Right lobe of liver (tissue), 6 donors: ENCODE data around the gene CCDC6. TPM values are rescaled to one million over a fixed set of nuclear protein-coding genes. Genes with fewer than 3 reads are reported as not detected.

Experiments
- ATAC-seq, 4 donors: fragments of 200-7000 bp; cut with Tn5 transposase; one replicate each; pipeline ENCODE4 v1.9.1; 2020; ENCODE audit warnings: mild to moderate bottlenecking in 4 of 4, moderate library complexity in 4 of 4
- DNase-seq, 3 donors: peaks; one replicate each; pipeline ENCODE4 v3.0.0-alpha.2; 2020
- H3K27ac ChIP-seq, 3 donors: fragments of 200-600 bp; one replicate each; pipeline ENCODE4 v1.8.0; 2022
- H3K27me3 ChIP-seq, 2 donors: fragments of 200-600 bp; one replicate each; pipeline ENCODE4 v1.8.0; 2022
- H3K36me3 ChIP-seq, 4 donors: fragments of 200-600 bp; sonication (generic) in 1 of 4; one replicate each; pipeline versions ENCODE4 v1.5.1 to v1.8.0; 2017 to 2022; ENCODE audit warnings: control low read depth in 1 of 4
- H3K4me1 ChIP-seq, 4 donors: fragments of 200-600 bp; sonication (generic) in 1 of 4; one replicate each; pipeline versions ENCODE4 v1.5.1 to v1.8.0; 2017 to 2022; ENCODE audit warnings: control low read depth in 1 of 4
- H3K4me3 ChIP-seq, 3 donors: fragments of 200-600 bp; one replicate each; pipeline ENCODE4 v1.8.0; 2022
- H3K9me3 ChIP-seq, 4 donors: fragments of 200-600 bp; sonication (generic) in 1 of 4; one replicate each; pipeline versions ENCODE4 v1.5.1 to v1.8.0; 2017 to 2022; ENCODE audit warnings: control low read depth in 1 of 4
- POLR2A ChIP-seq: fragments of 450-650 bp; IDR thresholded peaks from one replicate; pipeline ENCODE4 v1.6.1; 2017; ENCODE audit warnings: antibody characterized with exemption, mild to moderate bottlenecking
- WGBS: methylation state at CpG from one replicate; pipeline ENCODE4 v1.1.6; 2018; ENCODE audit warnings: low coverage, low lambda C conversion rate; ENCODE audit not compliant: insufficient coverage; ENCODE audit errors: missing lambda C conversion rate; 5-methylcytosine and 5-hydroxymethylcytosine counted together
- intact Hi-C, 2 donors: fragments of 100-400 bp; cut with DNase I; formaldehyde crosslinking; loops; one replicate each; pipeline versions ENCODE4 v1.11.2 to v1.14.1; 2022
- total RNA-seq, 6 experiments: library from RNA; depleted of rRNA in 2 of 6; stranded (reverse); fragments of >200 nt in 2 of 6; fragmentation: NEBNext Ultra II Directional in 3 of 6; extraction: Animal tissue kit (Norgen Biotek cat#: 25700) in 3 of 6; gene quantifications; one replicate each; pipeline versions ENCODE4 v1.1.0 to v1.2.4, GENCODE V29; 2016 to 2023
- TF ChIP-seq, protein P1 (sequence below), 4 donors: fragments of 200-600 bp in 3 of 4; fragments of 450-650 bp in 1 of 4; IDR thresholded peaks; one replicate each; pipeline versions ENCODE4 v1.5.1 to v1.8.0; 2016 to 2022; ENCODE audit warnings: antibody characterized with exemption in 4 of 4, mild to moderate bottlenecking in 2 of 4
- donor health status: DM: no; HTN: yes; CAD: no.
- donor health status: DM: no; HTN: no; CAD: no.
- donor health status: DM: no; HTN: no; CAD: no.
- donor health status: DM: no; HTN: yes; CAD: no.
- donor health status: DM: no; HTN: yes; CAD: no.

The CCDC6 gene
- total RNA-seq, 6 experiments from 2014 or later = 9.2 to 20.4 (median 14.8) TPM

DNA sequence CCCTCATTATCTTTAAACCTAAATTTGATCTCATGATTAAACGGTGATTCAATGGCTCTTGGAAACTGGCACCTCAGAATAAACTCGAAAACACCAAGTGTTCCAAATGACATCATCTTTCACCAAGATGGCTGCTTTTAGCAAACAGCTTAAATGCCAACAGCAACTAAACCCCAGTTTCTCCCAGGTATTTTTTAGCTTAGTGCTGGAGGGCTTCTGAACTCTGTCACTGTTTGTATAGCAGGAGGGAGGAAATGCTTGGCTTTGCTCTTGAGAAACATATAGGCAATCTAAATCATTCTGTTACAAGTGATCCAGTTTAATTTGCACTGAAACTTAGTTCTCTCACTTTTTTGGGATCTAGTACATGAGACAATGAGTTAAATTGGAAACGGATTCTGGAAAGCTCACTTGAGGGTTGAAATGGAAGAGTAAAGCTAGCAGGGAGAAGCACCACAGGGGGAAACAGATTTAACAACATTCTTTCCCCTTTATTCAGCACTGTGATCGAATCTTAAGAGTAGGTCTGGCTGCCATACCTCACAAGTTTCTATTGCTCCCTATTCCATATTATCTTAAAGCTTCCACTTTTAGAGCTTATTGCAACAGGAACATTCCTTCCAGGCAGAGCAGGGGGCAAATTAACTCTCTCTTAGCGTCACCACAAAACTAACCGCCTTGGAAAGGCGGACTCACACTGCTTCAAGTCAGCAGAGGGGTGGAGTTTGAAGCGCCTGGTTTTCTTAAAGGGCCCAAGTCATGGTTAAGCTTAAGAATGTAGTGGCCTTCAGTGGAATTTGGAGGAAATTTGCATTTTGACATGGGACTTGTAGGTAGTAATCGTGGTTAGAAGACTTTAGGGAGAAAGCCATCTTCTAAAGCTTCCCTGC lies 1.8 kb upstream of the CCDC6 start:
- intact Hi-C loops = no loop called here
- TF ChIP-seq, protein P1, sequence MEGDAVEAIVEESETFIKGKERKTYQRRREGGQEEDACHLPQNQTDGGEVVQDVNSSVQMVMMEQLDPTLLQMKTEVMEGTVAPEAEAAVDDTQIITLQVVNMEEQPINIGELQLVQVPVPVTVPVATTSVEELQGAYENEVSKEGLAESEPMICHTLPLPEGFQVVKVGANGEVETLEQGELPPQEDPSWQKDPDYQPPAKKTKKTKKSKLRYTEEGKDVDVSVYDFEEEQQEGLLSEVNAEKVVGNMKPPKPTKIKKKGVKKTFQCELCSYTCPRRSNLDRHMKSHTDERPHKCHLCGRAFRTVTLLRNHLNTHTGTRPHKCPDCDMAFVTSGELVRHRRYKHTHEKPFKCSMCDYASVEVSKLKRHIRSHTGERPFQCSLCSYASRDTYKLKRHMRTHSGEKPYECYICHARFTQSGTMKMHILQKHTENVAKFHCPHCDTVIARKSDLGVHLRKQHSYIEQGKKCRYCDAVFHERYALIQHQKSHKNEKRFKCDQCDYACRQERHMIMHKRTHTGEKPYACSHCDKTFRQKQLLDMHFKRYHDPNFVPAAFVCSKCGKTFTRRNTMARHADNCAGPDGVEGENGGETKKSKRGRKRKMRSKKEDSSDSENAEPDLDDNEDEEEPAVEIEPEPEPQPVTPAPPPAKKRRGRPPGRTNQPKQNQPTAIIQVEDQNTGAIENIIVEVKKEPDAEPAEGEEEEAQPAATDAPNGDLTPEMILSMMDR (IDR thresholded peaks at IDR 0.05) = no peak
- TF ChIP-seq POLR2A = peak; percentile 39
- DNase-seq (peak in 1 of 3 donors; percentile 54), ATAC-seq (peak in 2 of 4 donors; percentile 8 to 26)
- H3K36me3 ChIP-seq = no peaks in the 10 kb centered on the region
- peak overlapping the region; percentile 24 to 95 (median 87) for H3K4me3 ChIP-seq
- peaks cover 0 to 16% (median 7%) of the 10 kb centered on the region in 4 donors for H3K4me1 ChIP-seq
- H3K9me3 ChIP-seq = no peaks in the 10 kb centered on the region
- no peaks in the 10 kb centered on the region for H3K27me3 ChIP-seq
- H3K27ac ChIP-seq = peak overlapping the region; percentile 83 to 97 (median 89)
- 9% methylated on average over 9 of the region's 9 CpGs for WGBS

DNA sequence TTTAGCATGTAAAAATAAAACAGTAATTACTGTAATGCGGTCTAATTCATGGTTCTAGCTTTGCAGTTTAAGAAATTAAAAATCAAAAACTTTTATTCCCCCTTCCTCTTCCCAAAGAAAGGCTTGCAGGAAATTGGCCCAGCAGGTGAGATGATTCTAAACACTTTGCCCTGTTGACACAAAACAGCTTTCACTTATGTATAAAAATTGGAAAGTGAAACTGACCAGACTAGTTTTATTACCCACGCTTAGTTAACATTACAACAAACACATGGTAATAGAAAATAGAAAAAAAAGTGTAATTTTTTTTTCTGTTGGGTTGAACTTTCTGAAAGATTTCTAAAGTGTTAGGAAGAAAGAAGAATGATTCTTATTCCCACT lies 1.2 kb upstream of the CCDC6 start:
- TF ChIP-seq, protein P1 (IDR thresholded peaks at IDR 0.05) = no peak
- no peak for TF ChIP-seq POLR2A
- Histone ChIP-seq H3K4me1 (peaks cover 0 to 16% (median 7%) of the 10 kb centered on the region in 4 donors), H3K27ac (peak overlapping the region; percentile 83 to 97 (median 89)), H3K27me3 (no peaks in the 10 kb centered on the region), H3K4me3 (peak overlapping the region in 2 of 3 donors; percentile 87 to 95), H3K9me3 (no peaks in the 10 kb centered on the region), H3K36me3 (no peaks in the 10 kb centered on the region)
- DNase-seq (no peak), ATAC-seq (no peak)
- WGBS = 32% methylated on average over 2 of the region's 2 CpGs
- intact Hi-C loops = no loop called here

DNA sequence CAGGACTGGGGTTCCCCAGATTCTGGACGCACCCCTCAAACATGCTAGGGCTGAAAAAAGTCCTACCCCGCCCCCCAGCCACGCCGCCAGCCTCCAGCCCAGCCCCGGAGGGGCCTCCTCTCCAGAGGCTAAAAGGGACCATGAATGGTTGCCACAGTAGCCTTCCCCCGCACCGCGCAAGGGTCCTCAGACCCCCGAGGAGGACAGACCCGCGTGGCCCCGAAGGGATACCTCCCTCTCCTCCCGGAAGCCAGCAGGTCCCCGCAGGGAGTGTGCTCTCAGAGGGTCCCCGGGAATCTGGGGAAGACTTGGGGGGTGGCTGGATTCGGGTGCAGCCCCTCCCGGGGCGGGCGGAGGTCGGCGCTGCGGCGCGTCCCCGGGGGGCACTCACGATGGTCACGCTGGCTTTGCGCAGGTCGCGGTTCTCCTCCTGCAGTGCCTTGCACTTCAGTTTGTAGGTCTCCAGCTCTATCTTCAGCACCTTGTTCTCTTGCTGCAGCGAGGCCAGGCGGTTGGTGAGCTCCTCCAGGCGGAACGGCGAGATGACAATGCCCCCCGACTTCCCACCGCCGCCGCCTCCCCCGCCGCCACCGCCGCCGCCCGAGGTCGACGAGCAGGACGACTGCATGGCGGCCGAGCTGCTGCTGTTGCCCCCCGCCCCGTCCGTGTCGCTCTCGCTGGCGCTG lies 482 bp downstream of the CCDC6 start:
- no peak for TF ChIP-seq POLR2A
- TF ChIP-seq, protein P1 (IDR thresholded peaks at IDR 0.05) = no peak

GRCh38 chr10:59905066-59905730 lies 1.2 kb downstream of the CCDC6 start:
- intact Hi-C loops = no loop called here
- Histone ChIP-seq H3K4me3 (peak overlapping the region; percentile 87 to 95 (median 88)), H3K9me3 (no peaks in the 10 kb centered on the region), H3K36me3 (no peaks in the 10 kb centered on the region), H3K27me3 (no peaks in the 10 kb centered on the region), H3K4me1 (peaks cover 0 to 16% (median 7%) of the 10 kb centered on the region in 4 donors), H3K27ac (peak overlapping the region; percentile 83 to 97 (median 89))
- peak; percentile 25 for TF ChIP-seq POLR2A
- TF ChIP-seq, protein P1 (IDR thresholded peaks at IDR 0.05) = no peak
- DNase-seq (peak; percentile 51 to 62 (median 57)), ATAC-seq (peak; percentile 5 to 36 (median 22))
- 2% methylated on average over 12 of the region's 23 CpGs for WGBS

More for the DNA sequence above, 482 bp downstream of the CCDC6 start:
- 0% methylated on average over 11 of the region's 56 CpGs for WGBS
- peak overlapping the region; percentile 87 to 95 (median 88) for H3K4me3 ChIP-seq
- peaks cover 0 to 16% (median 7%) of the 10 kb centered on the region in 4 donors for H3K4me1 ChIP-seq
- no peak for ATAC-seq
- intact Hi-C loops = no loop called here
- H3K27ac ChIP-seq = peak overlapping the region; percentile 83 to 97 (median 89)
- peak in 2 of 3 donors; percentile 34 to 60 for DNase-seq
- no peaks in the 10 kb centered on the region for H3K36me3 ChIP-seq
- H3K27me3 ChIP-seq = no peaks in the 10 kb centered on the region
- H3K9me3 ChIP-seq = no peaks in the 10 kb centered on the region
